HL-60 (cell line): Measurements from ENCODE around the gene TLR3.

Experiments used
- CTCF ChIP-seq: IDR thresholded peaks from one replicate; pipeline ENCODE4 v1.5.1; 2011; ENCODE audit warnings: low read length, control low read depth, inconsistent platforms; ENCODE audit not compliant: insufficient read depth
- TF ChIP-seq, protein P1 (sequence below): IDR thresholded peaks from 2 replicates; pipeline ENCODE4 v1.6.1; 2012; ENCODE audit warnings: low read depth; ENCODE audit not compliant: insufficient replicate concordance

GRCh38 chr4:186092296-186092695, 23.3 kb downstream of the TLR3 start:
- TF ChIP-seq, protein P1, sequence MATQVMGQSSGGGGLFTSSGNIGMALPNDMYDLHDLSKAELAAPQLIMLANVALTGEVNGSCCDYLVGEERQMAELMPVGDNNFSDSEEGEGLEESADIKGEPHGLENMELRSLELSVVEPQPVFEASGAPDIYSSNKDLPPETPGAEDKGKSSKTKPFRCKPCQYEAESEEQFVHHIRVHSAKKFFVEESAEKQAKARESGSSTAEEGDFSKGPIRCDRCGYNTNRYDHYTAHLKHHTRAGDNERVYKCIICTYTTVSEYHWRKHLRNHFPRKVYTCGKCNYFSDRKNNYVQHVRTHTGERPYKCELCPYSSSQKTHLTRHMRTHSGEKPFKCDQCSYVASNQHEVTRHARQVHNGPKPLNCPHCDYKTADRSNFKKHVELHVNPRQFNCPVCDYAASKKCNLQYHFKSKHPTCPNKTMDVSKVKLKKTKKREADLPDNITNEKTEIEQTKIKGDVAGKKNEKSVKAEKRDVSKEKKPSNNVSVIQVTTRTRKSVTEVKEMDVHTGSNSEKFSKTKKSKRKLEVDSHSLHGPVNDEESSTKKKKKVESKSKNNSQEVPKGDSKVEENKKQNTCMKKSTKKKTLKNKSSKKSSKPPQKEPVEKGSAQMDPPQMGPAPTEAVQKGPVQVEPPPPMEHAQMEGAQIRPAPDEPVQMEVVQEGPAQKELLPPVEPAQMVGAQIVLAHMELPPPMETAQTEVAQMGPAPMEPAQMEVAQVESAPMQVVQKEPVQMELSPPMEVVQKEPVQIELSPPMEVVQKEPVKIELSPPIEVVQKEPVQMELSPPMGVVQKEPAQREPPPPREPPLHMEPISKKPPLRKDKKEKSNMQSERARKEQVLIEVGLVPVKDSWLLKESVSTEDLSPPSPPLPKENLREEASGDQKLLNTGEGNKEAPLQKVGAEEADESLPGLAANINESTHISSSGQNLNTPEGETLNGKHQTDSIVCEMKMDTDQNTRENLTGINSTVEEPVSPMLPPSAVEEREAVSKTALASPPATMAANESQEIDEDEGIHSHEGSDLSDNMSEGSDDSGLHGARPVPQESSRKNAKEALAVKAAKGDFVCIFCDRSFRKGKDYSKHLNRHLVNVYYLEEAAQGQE, result no peak
- TF ChIP-seq CTCF, result no peak
